GM12865 (cell line): Measurements from ENCODE around the gene RUNX1.

Source experiments
- DNase-seq: peaks from one replicate; pipeline ENCODE4 v3.0.0; 2010; ENCODE audit warnings: low read depth
- H3K4me3 ChIP-seq: 2 replicates; pipeline ENCODE4 v1.5.1; 2011; ENCODE audit warnings: mild to moderate bottlenecking, low read depth, low read length, control low read depth
- CTCF ChIP-seq: IDR thresholded peaks from 2 replicates; pipeline ENCODE4 v1.5.1; 2011; ENCODE audit warnings: low read length, control low read depth, low read depth, inconsistent platforms; ENCODE audit not compliant: insufficient read depth; ENCODE audit errors: missing control alignments

Gene RUNX1

GRCh38 chr21:34987501-34988072, 61.5 kb downstream of the RUNX1 start:
- no peak for TF ChIP-seq CTCF
- H3K4me3 ChIP-seq: peak overlapping the region; percentile 9; the same call in 1 of the 2 replicates
- DNase-seq: no peak

DNA sequence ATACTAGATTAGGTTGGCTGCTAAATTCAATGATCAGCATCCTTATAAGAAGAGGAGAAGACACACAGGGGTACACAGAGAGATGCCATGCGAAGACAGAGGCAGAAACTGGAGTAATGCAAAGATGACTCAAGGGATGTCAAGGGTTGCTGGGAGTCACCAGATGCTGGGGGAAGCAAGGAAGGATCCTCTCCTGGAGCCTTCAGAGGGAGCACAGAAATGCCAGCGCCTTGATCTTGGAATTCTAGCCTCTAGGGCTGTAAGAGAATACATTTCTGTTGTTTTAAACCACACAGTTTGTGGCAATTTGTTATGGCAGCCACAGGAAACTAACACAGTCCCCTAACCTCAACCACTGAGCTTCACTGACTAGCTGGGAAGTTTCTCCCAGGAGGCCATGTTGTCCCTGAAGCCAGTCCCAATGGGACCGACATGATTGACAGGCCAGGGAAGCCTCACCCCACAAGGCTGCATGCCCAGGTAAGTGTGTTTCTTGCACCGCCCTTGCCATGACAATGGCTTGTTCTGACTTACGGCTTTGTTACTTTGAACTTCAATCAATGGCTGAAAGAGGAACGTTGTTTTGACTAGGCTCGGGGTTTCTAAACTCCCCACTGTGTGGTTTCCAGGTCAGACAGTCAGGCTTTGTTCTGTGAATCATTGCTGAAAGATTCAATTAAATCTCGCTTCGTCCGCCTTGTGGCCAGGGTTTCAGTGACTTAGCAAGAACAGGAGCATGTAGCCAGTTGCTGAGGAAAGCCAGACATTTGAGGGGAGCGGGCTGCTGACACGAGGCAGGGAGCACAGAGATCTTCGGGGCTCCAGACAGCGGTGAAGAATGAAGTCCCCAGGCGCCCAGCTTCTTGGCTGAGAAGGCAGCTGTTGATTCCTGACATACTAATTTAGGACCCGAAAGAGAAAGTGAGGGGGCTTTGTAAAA, 62.3 kb downstream of the RUNX1 start:
- peak overlapping the region; percentile 9; the same call in 1 of the 2 replicates for H3K4me3 ChIP-seq
- no peak for TF ChIP-seq CTCF
- peak; percentile 84 for DNase-seq

GRCh38 chr21:34984356-34985058, 64.6 kb downstream of the RUNX1 start:
- H3K4me3 ChIP-seq: no peak overlapping the region
- TF ChIP-seq CTCF: no peak
- no peak for DNase-seq

- H3K4me3 ChIP-seq: no peak overlapping the region
- no peak for DNase-seq
- TF ChIP-seq CTCF: no peak
Measured at GRCh38 chr21:34983680-34984086, 65.4 kb downstream of the RUNX1 start.

DNA sequence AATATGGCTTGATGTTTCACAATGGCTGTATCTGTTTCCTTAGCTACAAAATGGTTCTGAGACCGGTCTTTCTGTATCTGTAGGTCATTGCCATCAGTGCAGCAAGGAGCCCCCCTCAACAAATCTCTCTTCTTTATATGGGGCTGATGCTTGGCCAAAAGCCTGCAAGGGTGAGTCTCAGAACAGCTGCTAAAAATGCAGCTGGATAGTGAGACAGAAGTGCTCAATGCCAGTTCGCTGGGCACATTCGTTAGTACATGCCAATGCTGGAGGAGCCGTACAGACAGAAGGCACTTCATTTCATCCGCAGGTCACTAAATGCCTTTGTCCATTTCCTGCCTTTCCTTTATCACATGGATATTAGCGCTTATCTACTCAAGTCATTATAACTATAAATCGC, 67.3 kb downstream of the RUNX1 start:
- TF ChIP-seq CTCF: no peak
- H3K4me3 ChIP-seq: no peak overlapping the region
- no peak for DNase-seq

DNA sequence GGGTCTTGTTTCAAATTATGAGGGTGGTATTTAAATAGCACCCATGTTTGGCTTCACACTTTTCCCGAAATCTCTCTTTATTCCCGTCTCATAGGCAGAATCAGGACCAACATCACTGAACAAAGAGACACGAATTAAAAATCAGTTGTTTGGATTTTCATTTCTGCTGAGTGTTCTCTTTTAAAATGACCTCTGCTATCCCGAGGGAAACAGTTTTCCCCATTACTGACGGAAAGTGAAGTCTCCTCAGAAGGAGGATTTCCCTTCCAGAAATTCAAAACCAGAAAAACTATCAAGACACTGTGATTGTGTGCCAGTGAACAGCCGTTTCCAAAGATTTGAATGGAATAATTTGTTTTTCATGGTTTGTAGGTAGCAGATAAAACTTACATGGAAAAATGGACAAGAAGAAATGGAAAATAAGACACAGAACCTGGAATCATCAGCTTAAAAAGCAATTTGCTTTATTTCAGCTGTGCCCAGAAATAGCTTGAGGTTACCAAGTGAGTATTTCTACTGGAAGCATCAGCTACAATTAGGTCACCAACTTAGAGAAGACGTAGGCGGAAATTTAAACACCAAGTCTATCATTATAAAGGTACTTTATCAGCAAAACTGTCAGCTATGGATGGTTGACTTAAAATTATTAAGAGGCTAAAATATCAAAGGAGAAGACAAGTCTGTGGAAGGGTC, 68.5 kb downstream of the RUNX1 start:
- no peak for TF ChIP-seq CTCF
- no peak overlapping the region for H3K4me3 ChIP-seq
- no peak for DNase-seq
